Skeletal muscle satellite cell (primary cell): ENCODE data around the gene OSBPL5.

Experiments used
- H3K27me3 ChIP-seq: 2 replicates; pipeline ENCODE4 v1.7.0; 2013; ENCODE audit warnings: low read length; ENCODE audit not compliant: control insufficient read depth, insufficient read depth
- H3K36me3 ChIP-seq: 2 replicates; pipeline ENCODE4 v1.7.0; 2013; ENCODE audit warnings: mild to moderate bottlenecking, control low read depth, low read length; ENCODE audit not compliant: insufficient read depth
- H3K4me1 ChIP-seq: 2 replicates; pipeline ENCODE4 v1.7.0; 2013; ENCODE audit warnings: low read length; ENCODE audit not compliant: control insufficient read depth, insufficient read depth
- H3K4me2 ChIP-seq: 2 replicates; pipeline ENCODE4 v1.7.0; 2013; ENCODE audit warnings: mild to moderate bottlenecking, low read length
- H3K4me3 ChIP-seq: 2 replicates; pipeline ENCODE4 v1.7.0; 2013; ENCODE audit warnings: low read length
- H3K9ac ChIP-seq: 2 replicates; pipeline ENCODE4 v1.7.0; 2013; ENCODE audit warnings: mild to moderate bottlenecking, low read depth, low read length, moderate library complexity
- H3K9me3 ChIP-seq: replicated peaks from 2 replicates; pipeline ENCODE4 v1.7.0; 2013; ENCODE audit warnings: mild to moderate bottlenecking, control low read depth, low read length

The OSBPL5 gene

GRCh38 chr11:3102641-3102921 lies 62.5 kb downstream of the OSBPL5 start:
- Histone ChIP-seq H3K27me3 (no peaks in the 10 kb centered on the region), H3K4me3 (no peak overlapping the region), H3K4me1 (no peaks in the 10 kb centered on the region), H3K9me3 (no peaks in the 10 kb centered on the region), H3K36me3 (peaks cover 14% of the 10 kb centered on the region), H3K9ac (no peak overlapping the region), H3K4me2 (no peak overlapping the region)

GRCh38 chr11:3101921-3102640 lies 63.0 kb downstream of the OSBPL5 start:
- Histone ChIP-seq H3K27me3 (no peaks in the 10 kb centered on the region), H3K4me3 (no peak overlapping the region), H3K36me3 (peaks cover 14% of the 10 kb centered on the region)

DNA sequence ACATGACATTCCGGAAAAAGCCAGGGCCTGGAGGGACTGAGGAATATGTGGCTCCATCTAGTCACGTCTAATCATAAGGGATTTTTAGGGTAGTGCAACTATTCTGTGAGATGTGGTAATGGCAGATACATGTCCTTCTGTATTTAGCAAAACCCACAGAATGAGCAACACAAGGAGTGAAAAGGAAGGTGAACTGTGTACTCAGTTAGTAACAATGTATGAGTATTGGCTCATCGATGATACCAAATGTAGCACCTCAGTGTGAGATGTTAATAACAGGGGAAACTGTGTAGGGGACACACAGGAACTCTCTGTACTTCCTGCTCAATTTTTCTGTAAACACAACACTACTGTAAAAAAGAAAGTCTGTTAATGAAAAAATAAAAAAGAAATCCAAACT lies 65.9 kb downstream of the OSBPL5 start:
- H3K27me3 ChIP-seq: no peaks in the 10 kb centered on the region
- H3K4me1 ChIP-seq: peaks cover 11% of the 10 kb centered on the region
- peaks cover 16% of the 10 kb centered on the region for H3K36me3 ChIP-seq
- no peaks in the 10 kb centered on the region for H3K9me3 ChIP-seq
- H3K9ac ChIP-seq: no peak overlapping the region
- no peak overlapping the region for H3K4me2 ChIP-seq
- H3K4me3 ChIP-seq: no peak overlapping the region

More at GRCh38 chr11:3101921-3102640, 63.0 kb downstream of the OSBPL5 start:
- Histone ChIP-seq H3K9ac (no peak overlapping the region), H3K4me1 (no peaks in the 10 kb centered on the region), H3K9me3 (no peaks in the 10 kb centered on the region), H3K4me2 (no peak overlapping the region)

- Histone ChIP-seq H3K4me1 (peaks cover 11% of the 10 kb centered on the region), H3K4me3 (no peak overlapping the region), H3K36me3 (peaks cover 16% of the 10 kb centered on the region)
Observed at GRCh38 chr11:3096909-3097530, 68.1 kb downstream of the OSBPL5 start.

GRCh38 chr11:3095712-3096361 lies 69.3 kb downstream of the OSBPL5 start:
- peak overlapping the region; percentile 24 for H3K4me3 ChIP-seq
- peaks cover 16% of the 10 kb centered on the region for H3K36me3 ChIP-seq

More at GRCh38 chr11:3096909-3097530, 68.1 kb downstream of the OSBPL5 start:
- H3K27me3 ChIP-seq: no peaks in the 10 kb centered on the region
- H3K4me2 ChIP-seq: no peak overlapping the region
- no peaks in the 10 kb centered on the region for H3K9me3 ChIP-seq
- H3K9ac ChIP-seq: no peak overlapping the region

DNA sequence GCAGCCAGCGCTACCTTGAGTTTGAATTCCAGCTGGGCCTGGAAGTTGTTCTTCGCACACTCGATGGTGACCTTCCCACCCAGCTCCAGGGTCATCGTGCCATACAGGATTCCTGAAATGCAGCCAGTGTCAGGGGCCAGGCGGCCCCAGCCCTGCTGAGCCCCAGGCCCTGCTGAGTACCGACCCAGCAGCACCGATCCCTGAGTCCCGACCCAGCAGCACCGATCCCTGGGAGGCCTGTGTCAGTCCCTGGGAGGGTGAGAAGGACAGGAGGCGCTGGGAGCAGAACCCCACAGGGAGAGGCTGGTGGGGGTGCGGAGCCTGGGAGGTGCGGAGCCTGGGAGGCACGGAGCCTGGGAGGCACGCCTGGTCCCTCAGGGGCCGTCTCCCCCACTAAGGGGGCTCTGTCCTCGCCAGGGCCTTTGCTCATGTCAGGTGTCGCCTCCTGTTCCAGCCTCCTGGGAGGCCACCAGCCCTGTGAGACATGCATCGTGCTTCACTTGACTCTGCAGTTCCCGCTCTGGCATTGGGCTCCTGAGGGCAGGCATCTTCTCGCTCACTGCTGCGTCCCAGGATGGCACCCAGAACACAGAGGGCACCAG lies 70.8 kb downstream of the OSBPL5 start:
- Histone ChIP-seq H3K36me3 (peaks cover 12% of the 10 kb centered on the region), H3K4me1 (peaks cover 11% of the 10 kb centered on the region), H3K9ac (no peak overlapping the region), H3K27me3 (no peaks in the 10 kb centered on the region), H3K9me3 (no peaks in the 10 kb centered on the region), H3K4me2 (no peak overlapping the region), H3K4me3 (no peak overlapping the region)

More at GRCh38 chr11:3095712-3096361, 69.3 kb downstream of the OSBPL5 start:
- H3K27me3 ChIP-seq: no peaks in the 10 kb centered on the region
- no peaks in the 10 kb centered on the region for H3K9me3 ChIP-seq
- no peak overlapping the region for H3K9ac ChIP-seq
- peak overlapping the region; percentile 60 for H3K4me2 ChIP-seq
- H3K4me1 ChIP-seq: peaks cover 11% of the 10 kb centered on the region

- Histone ChIP-seq H3K4me2 (no peak overlapping the region), H3K9me3 (no peaks in the 10 kb centered on the region), H3K27me3 (no peaks in the 10 kb centered on the region), H3K9ac (no peak overlapping the region), H3K4me1 (peaks cover 13% of the 10 kb centered on the region), H3K4me3 (no peak overlapping the region), H3K36me3 (peaks cover 8% of the 10 kb centered on the region)
Observed at GRCh38 chr11:3093281-3094191, 71.6 kb downstream of the OSBPL5 start.

GRCh38 chr11:3092603-3093141 lies 72.4 kb downstream of the OSBPL5 start:
- H3K4me2 ChIP-seq: no peak overlapping the region
- peaks cover 18% of the 10 kb centered on the region for H3K4me1 ChIP-seq
- peaks cover 8% of the 10 kb centered on the region for H3K36me3 ChIP-seq
- H3K9me3 ChIP-seq: no peaks in the 10 kb centered on the region
- H3K9ac ChIP-seq: no peak overlapping the region
- H3K27me3 ChIP-seq: no peaks in the 10 kb centered on the region
- no peak overlapping the region for H3K4me3 ChIP-seq

- Histone ChIP-seq H3K27me3 (no peaks in the 10 kb centered on the region), H3K4me1 (peaks cover 18% of the 10 kb centered on the region), H3K9me3 (no peaks in the 10 kb centered on the region), H3K4me2 (no peak overlapping the region), H3K9ac (no peak overlapping the region), H3K4me3 (no peak overlapping the region), H3K36me3 (peaks cover 8% of the 10 kb centered on the region)
Observed at GRCh38 chr11:3091846-3092602, 73.1 kb downstream of the OSBPL5 start.

- Histone ChIP-seq H3K9ac (no peak overlapping the region), H3K36me3 (peaks cover 8% of the 10 kb centered on the region)
Observed at GRCh38 chr11:3091081-3091845, 73.8 kb downstream of the OSBPL5 start.

More at GRCh38 chr11:3091081-3091845, 73.8 kb downstream of the OSBPL5 start:
- Histone ChIP-seq H3K4me3 (no peak overlapping the region), H3K4me1 (peaks cover 18% of the 10 kb centered on the region), H3K9me3 (no peaks in the 10 kb centered on the region), H3K4me2 (no peak overlapping the region), H3K27me3 (no peaks in the 10 kb centered on the region)
